ENCODE measurements around the gene ZNF37A.

- TF ChIP-seq, protein P1, sequence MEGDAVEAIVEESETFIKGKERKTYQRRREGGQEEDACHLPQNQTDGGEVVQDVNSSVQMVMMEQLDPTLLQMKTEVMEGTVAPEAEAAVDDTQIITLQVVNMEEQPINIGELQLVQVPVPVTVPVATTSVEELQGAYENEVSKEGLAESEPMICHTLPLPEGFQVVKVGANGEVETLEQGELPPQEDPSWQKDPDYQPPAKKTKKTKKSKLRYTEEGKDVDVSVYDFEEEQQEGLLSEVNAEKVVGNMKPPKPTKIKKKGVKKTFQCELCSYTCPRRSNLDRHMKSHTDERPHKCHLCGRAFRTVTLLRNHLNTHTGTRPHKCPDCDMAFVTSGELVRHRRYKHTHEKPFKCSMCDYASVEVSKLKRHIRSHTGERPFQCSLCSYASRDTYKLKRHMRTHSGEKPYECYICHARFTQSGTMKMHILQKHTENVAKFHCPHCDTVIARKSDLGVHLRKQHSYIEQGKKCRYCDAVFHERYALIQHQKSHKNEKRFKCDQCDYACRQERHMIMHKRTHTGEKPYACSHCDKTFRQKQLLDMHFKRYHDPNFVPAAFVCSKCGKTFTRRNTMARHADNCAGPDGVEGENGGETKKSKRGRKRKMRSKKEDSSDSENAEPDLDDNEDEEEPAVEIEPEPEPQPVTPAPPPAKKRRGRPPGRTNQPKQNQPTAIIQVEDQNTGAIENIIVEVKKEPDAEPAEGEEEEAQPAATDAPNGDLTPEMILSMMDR (IDR thresholded peaks at IDR 0.05; ENCODE audit: low read depth, low read length, missing input control), result no peak
- TF ChIP-seq, protein P2, sequence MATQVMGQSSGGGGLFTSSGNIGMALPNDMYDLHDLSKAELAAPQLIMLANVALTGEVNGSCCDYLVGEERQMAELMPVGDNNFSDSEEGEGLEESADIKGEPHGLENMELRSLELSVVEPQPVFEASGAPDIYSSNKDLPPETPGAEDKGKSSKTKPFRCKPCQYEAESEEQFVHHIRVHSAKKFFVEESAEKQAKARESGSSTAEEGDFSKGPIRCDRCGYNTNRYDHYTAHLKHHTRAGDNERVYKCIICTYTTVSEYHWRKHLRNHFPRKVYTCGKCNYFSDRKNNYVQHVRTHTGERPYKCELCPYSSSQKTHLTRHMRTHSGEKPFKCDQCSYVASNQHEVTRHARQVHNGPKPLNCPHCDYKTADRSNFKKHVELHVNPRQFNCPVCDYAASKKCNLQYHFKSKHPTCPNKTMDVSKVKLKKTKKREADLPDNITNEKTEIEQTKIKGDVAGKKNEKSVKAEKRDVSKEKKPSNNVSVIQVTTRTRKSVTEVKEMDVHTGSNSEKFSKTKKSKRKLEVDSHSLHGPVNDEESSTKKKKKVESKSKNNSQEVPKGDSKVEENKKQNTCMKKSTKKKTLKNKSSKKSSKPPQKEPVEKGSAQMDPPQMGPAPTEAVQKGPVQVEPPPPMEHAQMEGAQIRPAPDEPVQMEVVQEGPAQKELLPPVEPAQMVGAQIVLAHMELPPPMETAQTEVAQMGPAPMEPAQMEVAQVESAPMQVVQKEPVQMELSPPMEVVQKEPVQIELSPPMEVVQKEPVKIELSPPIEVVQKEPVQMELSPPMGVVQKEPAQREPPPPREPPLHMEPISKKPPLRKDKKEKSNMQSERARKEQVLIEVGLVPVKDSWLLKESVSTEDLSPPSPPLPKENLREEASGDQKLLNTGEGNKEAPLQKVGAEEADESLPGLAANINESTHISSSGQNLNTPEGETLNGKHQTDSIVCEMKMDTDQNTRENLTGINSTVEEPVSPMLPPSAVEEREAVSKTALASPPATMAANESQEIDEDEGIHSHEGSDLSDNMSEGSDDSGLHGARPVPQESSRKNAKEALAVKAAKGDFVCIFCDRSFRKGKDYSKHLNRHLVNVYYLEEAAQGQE (IDR thresholded peaks at IDR 0.05), result no peak
- TF ChIP-seq MAX (IDR thresholded peaks at IDR 0.05) (no peak), JUND (IDR thresholded peaks at IDR 0.05) (no peak), RAD21 (IDR thresholded peaks at IDR 0.05) (no peak), RXRA (IDR thresholded peaks at IDR 0.05) (no peak), GABPA (IDR thresholded peaks at IDR 0.05 in 1 of 2, conservative IDR thresholded peaks at IDR 0.05 in 1 of 2) (no peak), FOXA1 (IDR thresholded peaks at IDR 0.05) (no peak), TAF1 (conservative IDR thresholded peaks at IDR 0.05) (no peak), YY1 (IDR thresholded peaks at IDR 0.05) (no peak), SP1 (IDR thresholded peaks at IDR 0.05) (no peak), ZBTB33 (IDR thresholded peaks at IDR 0.05) (no peak), NR2F2 (IDR thresholded peaks at IDR 0.05) (no peak)
- TF ChIP-seq, protein P3, sequence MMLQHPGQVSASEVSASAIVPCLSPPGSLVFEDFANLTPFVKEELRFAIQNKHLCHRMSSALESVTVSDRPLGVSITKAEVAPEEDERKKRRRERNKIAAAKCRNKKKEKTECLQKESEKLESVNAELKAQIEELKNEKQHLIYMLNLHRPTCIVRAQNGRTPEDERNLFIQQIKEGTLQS (IDR thresholded peaks at IDR 0.05), result no peak
Observed at GRCh38 chr10:38143587-38143986, 49.5 kb downstream of the ZNF37A start.

All from liver (tissue), 3 donors.